SU-DHL-6 (cell line): ENCODE data around the gene PARP12.

Experiments used
- CTCF ChIP-seq: fragments of 200-600 bp; sonication (generic); IDR thresholded peaks from one replicate; pipeline ENCODE4 v1.5.1; 2017; ENCODE audit warnings: antibody characterized with exemption, mild to moderate bottlenecking, low read length, moderate library complexity; ENCODE audit not compliant: insufficient read depth, poor library complexity, severe bottlenecking
- EZH2phosphoT487 ChIP-seq: fragments of 200-600 bp; sonication (generic), shearing (Covaris generic); conservative IDR thresholded peaks from 2 replicates; pipeline ENCODE4 v1.6.1; 2018; ENCODE audit warnings: mild to moderate bottlenecking, antibody characterized with exemption, low read length, moderate library complexity, mixed read lengths

DNA sequence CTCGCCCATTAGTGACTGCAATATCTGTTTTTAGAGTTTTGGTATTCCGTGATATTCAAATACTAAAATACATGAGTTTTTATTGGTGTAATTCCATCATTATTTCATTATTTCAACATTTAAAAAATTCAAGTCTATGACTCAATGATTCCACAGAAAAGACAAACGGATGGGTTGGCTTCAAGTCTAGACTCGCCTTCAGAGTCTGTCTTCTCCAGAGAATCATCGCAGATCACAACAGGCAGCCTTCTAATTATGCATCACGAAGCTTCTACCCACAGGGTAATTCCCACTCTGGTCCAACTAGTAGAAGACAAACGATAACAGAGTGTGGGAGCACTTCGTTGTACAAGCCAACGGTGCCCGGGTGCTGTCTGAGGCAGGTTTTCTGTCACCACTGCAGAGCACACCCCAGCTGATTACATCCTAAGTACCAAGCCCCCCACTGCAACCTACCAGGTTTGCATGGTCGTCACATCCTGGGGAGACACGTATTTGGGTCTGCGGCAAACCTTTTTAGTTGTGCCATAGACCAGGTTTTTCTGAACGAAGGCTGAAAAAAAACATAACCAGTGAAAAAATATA, 28.9 kb downstream of the PARP12 start:
- TF ChIP-seq EZH2phosphoT487: no peak
- no peak for TF ChIP-seq CTCF
